T-cell (primary cell): ENCODE data around the gene SMIM22. TPM values are rescaled to one million over a fixed set of nuclear protein-coding genes. Genes with fewer than 3 reads are reported as not detected.

Experiments
- total RNA-seq, 35 experiments: library from RNA in 6 of 35; stranded (reverse) in 6 of 35; fragments of 120-200 nt in 1 of 35; gene quantifications; one replicate each; pipeline versions ENCODE4 v1.2.1 to v1.2.4 and lab custom pipeline; 2013 to 2026

SMIM22 gene
- total RNA-seq, 5 donors from 2014 or later (not counting 1 experiment from before 2014, with no cell fraction given), result not detected

Other genes with a start within 250 kb of the SMIM22 start
- gene C16orf96, start 239.0 kb upstream of the SMIM22 start, total RNA-seq, result under 1 TPM; 0.30 to 0.66 (median 0.50) TPM
- gene UBALD1, start 180.5 kb upstream of the SMIM22 start, total RNA-seq, result 10 to 100 TPM; 26.0 to 53.1 (median 47.6) TPM
- 10 to 100 TPM; 63.1 to 76.8 (median 72.2) TPM for gene MGRN1, start 170.5 kb upstream of the SMIM22 start, total RNA-seq
- gene NUDT16L1, start 101.8 kb upstream of the SMIM22 start, total RNA-seq, result 10 to 100 TPM; 53.3 to 64.0 (median 62.2) TPM
- 10 to 100 TPM; 24.2 to 37.1 (median 32.2) TPM for gene ANKS3, start 61.1 kb upstream of the SMIM22 start, total RNA-seq
- under 1 TPM in 4 of 5 donors, not detected in 1; 0.13 to 0.70 (median 0.34) TPM for gene DNAAF8, start 60.8 kb upstream of the SMIM22 start, total RNA-seq
- gene ZNF500, start 28.2 kb upstream of the SMIM22 start, total RNA-seq, result 10 to 100 TPM; 19.7 to 36.6 (median 32.4) TPM
- gene SEPTIN12, start 7.0 kb upstream of the SMIM22 start, total RNA-seq, result not detected
- gene ROGDI, start 7.3 kb downstream of the SMIM22 start, total RNA-seq, result 10 to 100 TPM; 12.1 to 20.2 (median 13.2) TPM
- gene GLYR1, start 51.9 kb downstream of the SMIM22 start, total RNA-seq, result 100 to 1,000 TPM in 3 of 5 donors, 10 to 100 TPM in 2; 95.5 to 106 (median 102) TPM
- gene UBN1, start 52.1 kb downstream of the SMIM22 start, total RNA-seq, result 10 to 100 TPM; 41.8 to 53.7 (median 48.2) TPM
- gene PPL, start 141.8 kb downstream of the SMIM22 start, total RNA-seq, result under 1 TPM in 3 of 5 donors, not detected in 2; 0.10 to 0.32 (median 0.12) TPM
- under 1 TPM in 1 of 5 donors, not detected in 4; 0.05 TPM for gene SEC14L5, start 163.0 kb downstream of the SMIM22 start, total RNA-seq
- gene NAGPA, start 238.6 kb downstream of the SMIM22 start, total RNA-seq, result 10 to 100 TPM; 26.2 to 33.6 (median 29.7) TPM